ENCODE measurements around the gene MAPK8IP2.

GRCh38 chr22:50610581-50610980, 10.0 kb downstream of the MAPK8IP2 start:
- no peak for TF ChIP-seq EZH2 (IDR thresholded peaks at IDR 0.05; ENCODE audit: low read length)
- TF ChIP-seq CTCF (optimal IDR thresholded peaks at IDR 0.05 in 1 of 3, IDR thresholded peaks at IDR 0.05 in 1 of 3, conservative IDR thresholded peaks at IDR 0.05 in 1 of 3; ENCODE audit: extremely low read depth in 1 of 3, insufficient read depth in 2 of 3, low read length in 3 of 3) = no peak

All from keratinocyte (primary cell).